K562 (cell line): ENCODE data around the gene HSF2BP. TPM values are rescaled to one million over a fixed set of nuclear protein-coding genes. Genes with fewer than 3 reads are reported as not detected.

ENCODE experiments used
- ATAC-seq: fragments of 200-7000 bp; cut with Tn5 transposase; 3 replicates; pipeline ENCODE4 v1.9.1; 2020; ENCODE audit warnings: moderate library complexity
- BruUV-seq: library from RNA; stranded (reverse); fragments of 400-500 nt; replicated peaks from 2 replicates; lab custom pipeline; 2021; lab: Mats Ljungman, UMichigan
- CTCF ChIA-PET: fragments of 300-600 bp; formaldehyde crosslinking; extraction: SDS; loops from one replicate; lab custom pipeline; 2021; ENCODE audit warnings: low intra/inter-chr PET ratio; lab: Yijun Ruan, JAX
- POLR2A ChIA-PET: fragments of 300-600, 350-650 bp; sonication (Branson Sonifier 250); formaldehyde crosslinking; extraction: SDS; loops from one replicate; lab custom pipeline; 2021; ENCODE audit warnings: antibody characterized with exemption, inconsistent platforms; lab: Yijun Ruan, JAX
- DNase-seq, 4 experiments: peaks; one replicate each; pipeline versions ENCODE4 v3.0.0 to v3.0.0-alpha.2; 2011 to 2018; ENCODE audit warnings: low spot score in 3 of 4, mixed read lengths in 3 of 4; ENCODE audit errors: extremely low read depth in 1 of 4
- FAIRE-seq: peaks from 2 replicates; lab custom pipeline; 2011; peaks lifted over from hg19 to GRCh38; lab: Jason Lieb, UNC
- H2AFZ ChIP-seq: 2 replicates; pipeline ENCODE4 v1.6.0; 2011; ENCODE audit warnings: low read depth, low read length, control low read depth, inconsistent platforms
- H3K27ac ChIP-seq: fragments of 200-600 bp; 3 replicates; pipeline ENCODE4 v1.8.0; 2011; ENCODE audit warnings: low read depth, mild to moderate bottlenecking, control low read depth, inconsistent platforms, low read length, moderate library complexity, mixed read lengths; ENCODE audit errors: extremely low read depth
- H3K27me3 ChIP-seq, 2 experiments: fragments of 300-600 bp in 1 of 2; 2 replicates in 1 of 2; 3 replicates in 1 of 2; pipeline versions ENCODE4 v1.6.0 to v1.8.0; 2011; ENCODE audit warnings: inconsistent platforms in 2 of 2, low read length in 2 of 2, mild to moderate bottlenecking in 1 of 2, mixed read lengths in 1 of 2, moderate library complexity in 1 of 2; ENCODE audit not compliant: control insufficient read depth in 2 of 2, insufficient read depth in 2 of 2
- H3K36me3 ChIP-seq: fragments of 300-600 bp; 3 replicates; pipeline ENCODE4 v1.8.0; 2011; ENCODE audit warnings: mild to moderate bottlenecking, low read length, inconsistent platforms; ENCODE audit not compliant: control insufficient read depth, insufficient read depth
- H3K4me1 ChIP-seq, 2 experiments: fragments of 200-600 bp in 1 of 2; replicated peaks in 1 of 2; 2 replicates in 1 of 2; 3 replicates in 1 of 2; pipeline versions ENCODE4 v1.5.1 to v1.8.0; 2011; ENCODE audit warnings: inconsistent platforms in 2 of 2, low read length in 2 of 2, mild to moderate bottlenecking in 1 of 2, mixed read lengths in 1 of 2, moderate library complexity in 1 of 2; ENCODE audit not compliant: control insufficient read depth in 2 of 2, insufficient read depth in 2 of 2
- H3K4me2 ChIP-seq: 2 replicates; pipeline ENCODE4 v1.6.1; 2011; ENCODE audit warnings: low read length, control low read depth, inconsistent platforms, mixed read lengths; ENCODE audit not compliant: insufficient read depth
- H3K4me3 ChIP-seq: fragments of 200-600 bp; sonication (generic), shearing (Covaris generic); 2 replicates; pipeline ENCODE4 v1.5.1; 2016; ENCODE audit warnings: control low read depth, inconsistent platforms
- H3K79me2 ChIP-seq: fragments of 200-600 bp; 3 replicates; pipeline ENCODE4 v1.8.0; 2011; ENCODE audit warnings: low read length, inconsistent platforms; ENCODE audit not compliant: control insufficient read depth, insufficient read depth
- H3K9ac ChIP-seq, 2 experiments: 2 replicates each; pipeline versions ENCODE4 v1.6.0 to v1.6.1; 2011; ENCODE audit warnings: low read depth in 2 of 2, low read length in 2 of 2, control low read depth in 1 of 2, inconsistent platforms in 1 of 2, mild to moderate bottlenecking in 1 of 2, mixed read lengths in 1 of 2; ENCODE audit not compliant: insufficient read depth in 1 of 2
- H3K9me1 ChIP-seq: one replicate; pipeline ENCODE4 v1.6.0; 2011; ENCODE audit warnings: inconsistent platforms, mild to moderate bottlenecking, low read length, moderate library complexity; ENCODE audit not compliant: control insufficient read depth, insufficient read depth
- H3K9me3 ChIP-seq: replicated peaks from 2 replicates; pipeline ENCODE4 v1.5.1; 2011; ENCODE audit warnings: low read depth, low read length, inconsistent platforms; ENCODE audit not compliant: control insufficient read depth, insufficient read depth
- H4K20me1 ChIP-seq: replicated peaks from 2 replicates; pipeline ENCODE4 v1.6.1; 2011; ENCODE audit warnings: low read length, inconsistent platforms, mixed read lengths; ENCODE audit not compliant: control insufficient read depth, insufficient read depth
- EHMT2 ChIP-seq: fragments of 450-650 bp; IDR thresholded peaks from 2 replicates; pipeline ENCODE4 v1.6.1; 2018; ENCODE audit warnings: antibody characterized with exemption
- EP400 ChIP-seq: fragments of 450-650 bp; IDR thresholded peaks from 2 replicates; pipeline ENCODE4 v1.6.1; 2017; ENCODE audit warnings: antibody characterized with exemption, mild to moderate bottlenecking, moderate library complexity
- HDAC6 ChIP-seq: IDR thresholded peaks from 2 replicates; pipeline ENCODE4 v1.6.1; 2012; ENCODE audit warnings: low read depth, mild to moderate bottlenecking, control low read depth, inconsistent platforms, low read length, moderate library complexity
- JUN ChIP-seq, 2 experiments: sonication (generic) in 1 of 2; formaldehyde crosslinking in 1 of 2; IDR thresholded peaks; 2 replicates each; pipeline versions ENCODE4 v1.6.1 to v1.8.0; 2012 to 2022; ENCODE audit warnings: borderline replicate concordance in 2 of 2, mild to moderate bottlenecking in 2 of 2, improper control_type of control experiment in 1 of 2, low read depth in 1 of 2, low read length in 1 of 2, missing genetic modification reagents in 1 of 2
- KAT8 ChIP-seq: fragments of 450-650 bp; IDR thresholded peaks from 2 replicates; pipeline ENCODE4 v1.6.1; 2016; ENCODE audit warnings: low read depth, mild to moderate bottlenecking
- NFATC3 ChIP-seq: fragments of 450-650 bp; IDR thresholded peaks from 2 replicates; pipeline ENCODE4 v1.6.1; 2017; ENCODE audit warnings: mild to moderate bottlenecking
- NFE2L1 ChIP-seq: fragments of 450-650 bp; IDR thresholded peaks from 2 replicates; pipeline ENCODE4 v1.6.1; 2016; ENCODE audit warnings: missing genetic modification characterization, low read depth, mild to moderate bottlenecking, missing compliant biosample characterization, moderate library complexity, borderline replicate concordance
- PPARD ChIP-seq: fragments of 250-450 bp; sonication (Bioruptor Pico); IDR thresholded peaks from 2 replicates; pipeline ENCODE4 v1.8.0; 2022; ENCODE audit warnings: inconsistent platforms, mild to moderate bottlenecking, moderate library complexity
- SFPQ ChIP-seq: fragments of 200-400 bp; formaldehyde crosslinking; IDR thresholded peaks from 2 replicates; pipeline ENCODE4 v1.6.1; 2017; ENCODE audit warnings: mild to moderate bottlenecking, low read depth, low read length, moderate library complexity
- ZNF77 ChIP-seq: fragments of 250-450 bp; sonication (Bioruptor Pico); IDR thresholded peaks from 2 replicates; pipeline ENCODE4 v1.5.0; 2020
- WGBS: fragments of 100-300 bp; shearing (Covaris generic); methylation state at CpG from one replicate; pipeline ENCODE4 v1.1.6; 2016; ENCODE audit warnings: low coverage, mixed read lengths; ENCODE audit not compliant: insufficient coverage; ENCODE audit errors: missing lambda C conversion rate; 5-methylcytosine and 5-hydroxymethylcytosine counted together
- in situ Hi-C: fragments of 300-500 bp; cut with MboI; formaldehyde crosslinking; loops from 4 replicates; pipeline ENCODE4 v1.15.0; 2018; ENCODE audit warnings: inconsistent platforms, mixed read lengths
- intact Hi-C: fragments of 100-400 bp; cut with micrococcal nuclease; formaldehyde crosslinking; loops from 2 replicates; pipeline ENCODE4 v1.14.2; 2022
- polyA plus RNA-seq, 8 experiments: library from polyadenylated mRNA; depleted of rRNA in 4 of 8; stranded (reverse) in 5 of 8; unstranded in 3 of 8; fragments of >200 nt; fragmentation: Nextera tagmentation in 2 of 8; fragmentation: Illumina TruSeq in 1 of 8; extraction: Ambion mirVana in 2 of 8; extraction: Trizol in 1 of 8; gene quantifications; 2 replicates each; pipeline versions ENCODE4 v1.2.1 to v1.2.3, GENCODE V29; 2011 to 2014; ENCODE audit warnings: inconsistent platforms in 1 of 8, missing spikeins in 1 of 8
- total RNA-seq, 7 experiments: library from RNA; depleted of rRNA in 6 of 7; stranded (reverse); fragments of >200 nt in 6 of 7; fragmentation: Illumina TruSeq in 2 of 7; extraction: Trizol in 2 of 7; gene quantifications; 2 replicates each; pipeline versions ENCODE4 v1.2.1 to v1.2.3, GENCODE V29; 2011 to 2021; ENCODE audit warnings: low replicate concordance in 1 of 7
- TF ChIP-seq, protein P1 (sequence below): fragments of 450-650 bp; formaldehyde crosslinking; IDR thresholded peaks from 2 replicates; pipeline ENCODE4 v1.4.0; 2022; ENCODE audit warnings: mild to moderate bottlenecking, moderate library complexity
- TF ChIP-seq, protein P2 (sequence below): sonication (generic); formaldehyde crosslinking; IDR thresholded peaks from 2 replicates; pipeline ENCODE4 v1.8.1; 2023; ENCODE audit warnings: missing genetic modification reagents, mild to moderate bottlenecking, borderline replicate concordance
- TF ChIP-seq, protein P3 (sequence below), 3 experiments: fragments of 200-800 bp in 1 of 3; sonication (Bioruptor generic) in 1 of 3; sonication (generic) in 1 of 3; formaldehyde crosslinking in 1 of 3; IDR thresholded peaks; 2 replicates each; pipeline versions ENCODE4 v1.6.1 to v1.8.0; 2016 to 2022; ENCODE audit warnings: mild to moderate bottlenecking in 2 of 3, missing compliant biosample characterization in 2 of 3, missing genetic modification characterization in 2 of 3, missing genetic modification reagents in 1 of 3

HSF2BP gene
- total and polyA plus RNA-seq, 9 of the 15 experiments (the other 6 are each of a cell fraction or from before 2014, with no cell fraction given) = 0.04 to 0.57 (median 0.20) TPM; not detected in 2

DNA sequence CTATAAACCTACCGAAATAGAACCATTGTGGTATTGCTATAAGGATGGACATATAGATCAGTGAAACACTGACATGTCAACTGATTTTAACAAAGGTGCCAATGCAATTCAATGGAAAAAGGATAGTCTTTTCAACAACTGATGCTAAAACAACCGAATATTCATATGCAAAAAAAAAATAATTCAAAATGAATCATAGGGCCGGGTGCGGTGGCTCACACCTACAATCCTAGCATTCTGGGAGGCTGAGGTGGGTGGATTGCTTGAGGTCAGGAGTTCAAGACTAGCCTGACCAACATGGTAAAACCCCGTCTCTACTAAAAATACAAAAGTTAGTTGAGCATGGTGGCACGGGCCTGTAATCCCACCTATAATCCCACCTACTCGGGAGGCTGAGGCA is 23.9 kb downstream of the HSF2BP start:
- no peak for DNase-seq
- intact Hi-C loops (no loop called here), in situ Hi-C loops (loop anchor here (25.0 kb wide), 1 partner anchor 473 kb away; the partner anchor contains the start of gene CRYAA)
- H3K27me3 ChIP-seq = peaks cover 2 to 27% of the 10 kb centered on the region in 2 experiments
- no TSS peak for BruUV-seq
- no peak overlapping the region for H2AFZ ChIP-seq
- H3K9me1 ChIP-seq = no peaks in the 10 kb centered on the region
- no peaks in the 10 kb centered on the region; a peak in 1 of 5 replicates for H3K4me1 ChIP-seq
- no peak overlapping the region for H3K9ac ChIP-seq
- no peak overlapping the region for H3K4me2 ChIP-seq
- no peaks in the 10 kb centered on the region for H3K36me3 ChIP-seq
- H3K27ac ChIP-seq = no peak overlapping the region
- ChIA-PET POLR2A (interaction anchor here (0.7 kb wide), 1 partner anchor 15 kb away, joined by 4 read pairs; no protein-coding TSS in a partner anchor), CTCF (no interaction called here)
- H4K20me1 ChIP-seq = no peaks in the 10 kb centered on the region
- no peaks in the 10 kb centered on the region for H3K79me2 ChIP-seq
- 3% methylated on average over 7 of the region's 7 CpGs for WGBS
- no peak for FAIRE-seq
- ATAC-seq = no peak
- no peak overlapping the region for H3K4me3 ChIP-seq
- H3K9me3 ChIP-seq = no peaks in the 10 kb centered on the region
- TF ChIP-seq JUN (IDR thresholded peaks at IDR 0.05; ENCODE audit: borderline replicate concordance, low read depth, low read length) = no peak
- TF ChIP-seq JUN (CRISPR knock-in tag; IDR thresholded peaks at IDR 0.05; ENCODE audit: borderline replicate concordance) = no peak
- TF ChIP-seq, protein P1, sequence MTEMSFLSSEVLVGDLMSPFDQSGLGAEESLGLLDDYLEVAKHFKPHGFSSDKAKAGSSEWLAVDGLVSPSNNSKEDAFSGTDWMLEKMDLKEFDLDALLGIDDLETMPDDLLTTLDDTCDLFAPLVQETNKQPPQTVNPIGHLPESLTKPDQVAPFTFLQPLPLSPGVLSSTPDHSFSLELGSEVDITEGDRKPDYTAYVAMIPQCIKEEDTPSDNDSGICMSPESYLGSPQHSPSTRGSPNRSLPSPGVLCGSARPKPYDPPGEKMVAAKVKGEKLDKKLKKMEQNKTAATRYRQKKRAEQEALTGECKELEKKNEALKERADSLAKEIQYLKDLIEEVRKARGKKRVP (CRISPR knock-in tag) = no peak
- no peak for TF ChIP-seq KAT8
- TF ChIP-seq EP400 = no peak
- no peak for TF ChIP-seq EHMT2
- TF ChIP-seq, protein P2, sequence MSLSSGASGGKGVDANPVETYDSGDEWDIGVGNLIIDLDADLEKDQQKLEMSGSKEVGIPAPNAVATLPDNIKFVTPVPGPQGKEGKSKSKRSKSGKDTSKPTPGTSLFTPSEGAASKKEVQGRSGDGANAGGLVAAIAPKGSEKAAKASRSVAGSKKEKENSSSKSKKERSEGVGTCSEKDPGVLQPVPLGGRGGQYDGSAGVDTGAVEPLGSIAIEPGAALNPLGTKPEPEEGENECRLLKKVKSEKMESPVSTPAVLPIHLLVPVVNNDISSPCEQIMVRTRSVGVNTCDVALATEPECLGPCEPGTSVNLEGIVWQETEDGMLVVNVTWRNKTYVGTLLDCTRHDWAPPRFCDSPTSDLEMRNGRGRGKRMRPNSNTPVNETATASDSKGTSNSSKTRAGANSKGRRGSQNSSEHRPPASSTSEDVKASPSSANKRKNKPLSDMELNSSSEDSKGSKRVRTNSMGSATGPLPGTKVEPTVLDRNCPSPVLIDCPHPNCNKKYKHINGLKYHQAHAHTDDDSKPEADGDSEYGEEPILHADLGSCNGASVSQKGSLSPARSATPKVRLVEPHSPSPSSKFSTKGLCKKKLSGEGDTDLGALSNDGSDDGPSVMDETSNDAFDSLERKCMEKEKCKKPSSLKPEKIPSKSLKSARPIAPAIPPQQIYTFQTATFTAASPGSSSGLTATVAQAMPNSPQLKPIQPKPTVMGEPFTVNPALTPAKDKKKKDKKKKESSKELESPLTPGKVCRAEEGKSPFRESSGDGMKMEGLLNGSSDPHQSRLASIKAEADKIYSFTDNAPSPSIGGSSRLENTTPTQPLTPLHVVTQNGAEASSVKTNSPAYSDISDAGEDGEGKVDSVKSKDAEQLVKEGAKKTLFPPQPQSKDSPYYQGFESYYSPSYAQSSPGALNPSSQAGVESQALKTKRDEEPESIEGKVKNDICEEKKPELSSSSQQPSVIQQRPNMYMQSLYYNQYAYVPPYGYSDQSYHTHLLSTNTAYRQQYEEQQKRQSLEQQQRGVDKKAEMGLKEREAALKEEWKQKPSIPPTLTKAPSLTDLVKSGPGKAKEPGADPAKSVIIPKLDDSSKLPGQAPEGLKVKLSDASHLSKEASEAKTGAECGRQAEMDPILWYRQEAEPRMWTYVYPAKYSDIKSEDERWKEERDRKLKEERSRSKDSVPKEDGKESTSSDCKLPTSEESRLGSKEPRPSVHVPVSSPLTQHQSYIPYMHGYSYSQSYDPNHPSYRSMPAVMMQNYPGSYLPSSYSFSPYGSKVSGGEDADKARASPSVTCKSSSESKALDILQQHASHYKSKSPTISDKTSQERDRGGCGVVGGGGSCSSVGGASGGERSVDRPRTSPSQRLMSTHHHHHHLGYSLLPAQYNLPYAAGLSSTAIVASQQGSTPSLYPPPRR = no peak
- TF ChIP-seq NFE2L1 (tag) = no peak
- TF ChIP-seq, protein P3, sequence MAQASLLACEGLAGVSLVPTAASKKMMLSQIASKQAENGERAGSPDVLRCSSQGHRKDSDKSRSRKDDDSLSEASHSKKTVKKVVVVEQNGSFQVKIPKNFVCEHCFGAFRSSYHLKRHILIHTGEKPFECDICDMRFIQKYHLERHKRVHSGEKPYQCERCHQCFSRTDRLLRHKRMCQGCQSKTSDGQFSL (CRISPR knock-in tag; IDR thresholded peaks at IDR 0.05) = no peak
- TF ChIP-seq, protein P3 (tag; IDR thresholded peaks at IDR 0.05) = no peak
- TF ChIP-seq PPARD (CRISPR knock-in tag) = no peak
- no peak for TF ChIP-seq HDAC6
- no peak for TF ChIP-seq NFATC3
- no peak for TF ChIP-seq ZNF77
- no peak for TF ChIP-seq SFPQ
